ENCODE results near the gene TNFRSF17. TPM values are rescaled to one million over a fixed set of nuclear protein-coding genes. Genes with fewer than 3 reads are reported as not detected.

The TNFRSF17 gene
- total RNA-seq, 1 donor from 2014 or later, result not detected

GRCh38 chr16:12010388-12011251 is 45.6 kb downstream of the TNFRSF17 start:
- H3K27ac ChIP-seq, result peak overlapping the region; percentile 75
- TF ChIP-seq POLR2AphosphoS5 (IDR thresholded peaks at IDR 0.05; ENCODE audit: insufficient read depth in 1 of 2, low read depth in 1 of 2) (peak in 1 of 2 donors; percentile 38), POLR2A (IDR thresholded peaks at IDR 0.05) (no peak)
- H3K9me3 ChIP-seq, result no peaks in the 10 kb centered on the region
- no peak overlapping the region for H3K4me3 ChIP-seq
- no peaks in the 10 kb centered on the region for H3K36me3 ChIP-seq
- H3K27me3 ChIP-seq, result no peaks in the 10 kb centered on the region
- no peak for DNase-seq (ENCODE audit: extremely low spot score in 2 of 2)
- H3K4me1 ChIP-seq, result peaks cover 13% of the 10 kb centered on the region
- intact Hi-C loops (cut with DNase I), result no loop called here

- no peak overlapping the region for H3K4me3 ChIP-seq
- H3K27ac ChIP-seq, result peak overlapping the region; percentile 75
- no peaks in the 10 kb centered on the region for H3K36me3 ChIP-seq
- no peaks in the 10 kb centered on the region for H3K9me3 ChIP-seq
- DNase-seq (ENCODE audit: extremely low spot score in 2 of 2), result no peak
- H3K27me3 ChIP-seq, result no peaks in the 10 kb centered on the region
- H3K4me1 ChIP-seq, result peaks cover 13% of the 10 kb centered on the region
- TF ChIP-seq CTCF (IDR thresholded peaks at IDR 0.05), result no peak
- TF ChIP-seq POLR2AphosphoS5 (IDR thresholded peaks at IDR 0.05; ENCODE audit: insufficient read depth in 1 of 2, low read depth in 1 of 2), result no peak
- TF ChIP-seq POLR2A (IDR thresholded peaks at IDR 0.05), result no peak
- intact Hi-C loops (cut with DNase I), result no loop called here
Measured at GRCh38 chr16:12011565-12011964, 46.6 kb downstream of the TNFRSF17 start.

GRCh38 chr16:12016291-12016947 is 51.4 kb downstream of the TNFRSF17 start:
- TF ChIP-seq POLR2AphosphoS5 (IDR thresholded peaks at IDR 0.05; ENCODE audit: insufficient read depth in 1 of 2, low read depth in 1 of 2), result no peak
- no peak for TF ChIP-seq POLR2A (IDR thresholded peaks at IDR 0.05)
- TF ChIP-seq CTCF (IDR thresholded peaks at IDR 0.05), result no peak
- Histone ChIP-seq H3K9me3 (no peaks in the 10 kb centered on the region), H3K27ac (no peak overlapping the region), H3K4me1 (peaks cover 2% of the 10 kb centered on the region), H3K4me3 (no peak overlapping the region), H3K36me3 (no peaks in the 10 kb centered on the region), H3K27me3 (no peaks in the 10 kb centered on the region)
- intact Hi-C loops (cut with DNase I), result no loop called here
- no peak for DNase-seq (ENCODE audit: extremely low spot score in 2 of 2)

GRCh38 chr16:12017558-12017957 is 52.5 kb downstream of the TNFRSF17 start:
- Histone ChIP-seq H3K36me3 (no peaks in the 10 kb centered on the region), H3K9me3 (no peaks in the 10 kb centered on the region), H3K4me1 (no peaks in the 10 kb centered on the region), H3K4me3 (no peak overlapping the region), H3K27ac (no peak overlapping the region), H3K27me3 (no peaks in the 10 kb centered on the region)
- intact Hi-C loops (cut with DNase I), result no loop called here
- no peak for DNase-seq (ENCODE audit: extremely low spot score in 2 of 2)
- no peak for TF ChIP-seq CTCF (IDR thresholded peaks at IDR 0.05)
- no peak for TF ChIP-seq POLR2AphosphoS5 (IDR thresholded peaks at IDR 0.05; ENCODE audit: insufficient read depth in 1 of 2, low read depth in 1 of 2)
- TF ChIP-seq POLR2A (IDR thresholded peaks at IDR 0.05), result no peak

Small RNAs within 50 kb of the gene (small RNA-seq; reads per million reads assigned to genes)
- gene AC007216.5 (not detected), gene UBL5P4 (not detected)

Other genes with a start within 250 kb of the TNFRSF17 start
- 59.4 TPM for gene TXNDC11, start 222.4 kb upstream of the TNFRSF17 start, total RNA-seq
- 67.5 TPM for gene ZC3H7A, start 168.0 kb upstream of the TNFRSF17 start, total RNA-seq
- 148 TPM for gene RSL1D1, start 113.7 kb upstream of the TNFRSF17 start, total RNA-seq
- 56.0 TPM for gene GSPT1, start 49.3 kb upstream of the TNFRSF17 start, total RNA-seq
- gene NPIPB2, start 23.2 kb upstream of the TNFRSF17 start, total RNA-seq, result 13.5 TPM
- gene SNX29, start 11.5 kb downstream of the TNFRSF17 start, total RNA-seq, result 28.7 TPM